HK-2 (cell line): ENCODE data around the gene PARVB.
"Not testable (repeated sequence)": the region's sequence is repeated elsewhere in the genome, so short reads cannot be mapped to it uniquely, and the experiment has no call there.

Experiments used
- DNase-seq: peaks from one replicate; pipeline ENCODE4 v3.0.0-alpha.2; 2018; ENCODE audit not compliant: unreplicated experiment

The PARVB gene

GRCh38 chr22:44056649-44057048 is 32.5 kb downstream of the PARVB start:
- DNase-seq = not testable (repeated sequence)

- no peak for DNase-seq
Measured at GRCh38 chr22:44057401-44057987, 33.4 kb downstream of the PARVB start.

- DNase-seq = no peak
Measured at GRCh38 chr22:44063462-44064371, 39.6 kb downstream of the PARVB start.

GRCh38 chr22:44067033-44067432 is 42.9 kb downstream of the PARVB start:
- no peak for DNase-seq

- no peak for DNase-seq
Measured at GRCh38 chr22:44067901-44068300, 43.8 kb downstream of the PARVB start.

GRCh38 chr22:44068422-44069191 is 44.5 kb downstream of the PARVB start:
- no peak for DNase-seq

- DNase-seq = no peak
Measured at GRCh38 chr22:44070029-44070428, 45.9 kb downstream of the PARVB start.

- DNase-seq = no peak
Measured at GRCh38 chr22:44071781-44072326, 47.8 kb downstream of the PARVB start.

GRCh38 chr22:44074337-44074984 is 50.4 kb downstream of the PARVB start:
- no peak for DNase-seq

- DNase-seq = no peak
Measured at GRCh38 chr22:44075022-44075421, 50.9 kb downstream of the PARVB start.

- DNase-seq = no peak
Measured at GRCh38 chr22:44075670-44076069, 51.6 kb downstream of the PARVB start.

GRCh38 chr22:44076825-44077224 is 52.7 kb downstream of the PARVB start:
- DNase-seq = no peak

GRCh38 chr22:44080936-44081861 is 57.1 kb downstream of the PARVB start:
- DNase-seq = peak; percentile 43

GRCh38 chr22:44082801-44083200 is 58.7 kb downstream of the PARVB start:
- no peak for DNase-seq

- no peak for DNase-seq
Measured at GRCh38 chr22:44084044-44084772, 60.1 kb downstream of the PARVB start.

GRCh38 chr22:44085743-44086270 is 61.7 kb downstream of the PARVB start:
- peak; percentile 25 for DNase-seq

GRCh38 chr22:44086271-44087088 is 62.4 kb downstream of the PARVB start:
- no peak for DNase-seq

- DNase-seq = no peak
Measured at GRCh38 chr22:44087089-44087430, 63.0 kb downstream of the PARVB start.
